Activated CD4-positive, alpha-beta T cell treated with anti-CD3 and anti-CD28 coated beads, Interleukin-2, amount 10 ng/mL, durations not matched to agents 7 days and 5 days (primary cell): Measurements from ENCODE around the gene PPP1R12A. TPM values are rescaled to one million over a fixed set of nuclear protein-coding genes. Genes with fewer than 3 reads are reported as not detected.
A peak's percentile ranks its signal among the peaks of the same experiment; 100 is the strongest.

Source experiments
- CTCF ChIA-PET: fragments of 350-600 bp; sonication (Branson Sonifier 250); formaldehyde crosslinking; loops from one replicate; lab custom pipeline; 2021; ENCODE audit warnings: antibody characterized with exemption; lab: Charles Lee
- POLR2A ChIA-PET: fragments of 350-600 bp; sonication (Branson Sonifier 250); formaldehyde crosslinking; loops from one replicate; lab custom pipeline; 2021; ENCODE audit warnings: antibody characterized with exemption; lab: Charles Lee
- DNase-seq: peaks from one replicate; pipeline ENCODE4 v3.0.0-alpha.2; 2020
- H3K27ac Mint-ChIP-seq: one replicate; pipeline ENCODE4 v1.8.0; 2021; ENCODE audit warnings: mild to moderate bottlenecking, moderate library complexity, mixed read lengths
- H3K27me3 Mint-ChIP-seq: one replicate; pipeline ENCODE4 v1.8.0; 2021; ENCODE audit warnings: mixed read lengths
- H3K36me3 Mint-ChIP-seq: one replicate; pipeline ENCODE4 v1.8.0; 2021; ENCODE audit warnings: low read depth, mixed read lengths
- H3K4me1 Mint-ChIP-seq: one replicate; pipeline ENCODE4 v1.8.0; 2021; ENCODE audit warnings: mixed read lengths
- H3K4me3 Mint-ChIP-seq: one replicate; pipeline ENCODE4 v1.8.0; 2021; ENCODE audit warnings: mild to moderate bottlenecking, moderate library complexity, mixed read lengths
- H3K9me3 Mint-ChIP-seq: one replicate; pipeline ENCODE4 v1.8.0; 2021; ENCODE audit warnings: mixed read lengths
- total RNA-seq, 2 experiments: library from RNA; stranded (reverse); gene quantifications; one replicate each; pipeline ENCODE4 v1.2.3, GENCODE V29; 2021

Gene PPP1R12A
- total RNA-seq, 2 experiments from 2014 or later: 89.4 to 124 TPM

DNA sequence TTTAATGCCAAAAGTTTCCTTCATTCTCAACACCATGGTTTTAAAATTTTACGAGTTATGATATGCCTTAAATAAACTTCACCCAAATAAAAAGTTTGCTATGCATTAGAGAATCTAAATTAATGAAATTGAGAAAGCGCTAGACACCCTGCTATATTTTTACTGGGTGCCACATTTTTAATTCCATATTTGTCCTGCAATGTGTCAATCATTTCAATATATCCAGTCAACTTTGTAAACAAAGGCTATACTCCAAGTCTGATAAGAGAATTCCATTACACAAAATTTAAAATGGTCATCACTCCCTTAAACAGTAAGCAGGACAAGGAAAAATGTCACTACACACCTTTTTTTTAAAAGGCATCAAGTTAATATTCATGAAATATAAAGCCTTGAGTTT lies 1.9 kb downstream of the PPP1R12A start:
- Mint-ChIP-seq H3K36me3 (peaks cover 13% of the 10 kb centered on the region), H3K4me3 (peak overlapping the region; percentile 97), H3K27ac (peak overlapping the region; percentile 97), H3K9me3 (no peaks in the 10 kb centered on the region), H3K4me1 (peaks cover 55% of the 10 kb centered on the region), H3K27me3 (no peaks in the 10 kb centered on the region)
- no peak for DNase-seq
- CTCF ChIA-PET: interaction anchor here (1.6 kb wide), 1 partner anchor 8 kb away, joined by 4 read pairs; no protein-coding TSS in a partner anchor
- POLR2A ChIA-PET: interaction anchor here (0.7 to 0.8 kb wide), 2 partner anchors 39 to 468 kb away, joined by 3 read pairs; no protein-coding TSS in a partner anchor

DNA sequence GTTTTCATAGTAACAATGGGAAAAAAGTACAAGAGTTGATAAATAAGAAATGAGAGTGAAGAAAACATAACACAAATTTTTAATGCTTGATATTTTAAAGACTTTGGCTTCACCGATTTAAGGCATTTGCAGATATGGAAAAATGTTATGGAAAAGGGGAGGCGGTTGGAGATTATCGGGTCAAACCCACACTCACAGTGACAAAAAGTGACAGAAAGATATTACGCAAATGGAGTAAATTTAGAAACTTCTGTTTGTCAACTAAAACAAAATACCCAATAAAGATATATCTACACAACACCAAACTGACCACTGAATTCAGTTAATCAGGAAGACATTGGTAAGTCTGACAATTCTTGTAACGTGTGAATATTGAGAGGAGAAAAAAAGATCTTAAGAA lies 2.5 kb downstream of the PPP1R12A start:
- Mint-ChIP-seq H3K4me1 (peaks cover 62% of the 10 kb centered on the region), H3K36me3 (peaks cover 13% of the 10 kb centered on the region), H3K27ac (no peak overlapping the region), H3K27me3 (no peaks in the 10 kb centered on the region), H3K9me3 (no peaks in the 10 kb centered on the region), H3K4me3 (peak overlapping the region; percentile 97)
- ChIA-PET POLR2A (no interaction called here), CTCF (no interaction called here)
- no peak for DNase-seq

DNA sequence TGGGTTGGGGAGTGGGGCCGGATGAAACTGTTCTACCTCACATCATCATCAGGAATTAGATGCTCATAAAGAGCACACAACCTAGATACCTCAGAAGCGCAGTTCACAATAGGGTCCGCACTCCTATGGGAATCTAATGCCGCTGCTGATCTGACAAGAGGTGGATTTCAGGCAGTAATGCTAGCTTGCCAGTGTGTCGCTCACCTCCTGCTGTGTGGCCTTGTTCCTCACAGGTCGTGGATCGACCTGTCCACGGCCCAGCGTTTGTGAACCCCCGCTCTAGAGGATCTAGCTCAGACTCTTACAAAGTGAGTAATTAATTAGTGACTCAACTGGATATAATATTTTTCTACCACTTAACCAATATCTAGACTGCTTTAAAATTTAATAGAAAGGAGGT lies 5.8 kb downstream of the PPP1R12A start:
- ChIA-PET POLR2A (no interaction called here), CTCF (no interaction called here)
- Mint-ChIP-seq H3K4me1 (peaks cover 55% of the 10 kb centered on the region), H3K36me3 (peaks cover 13% of the 10 kb centered on the region), H3K27me3 (no peaks in the 10 kb centered on the region), H3K4me3 (no peak overlapping the region), H3K9me3 (no peaks in the 10 kb centered on the region), H3K27ac (peak overlapping the region; percentile 41)
- DNase-seq: no peak

GRCh38 chr12:79927772-79928474 lies 7.0 kb downstream of the PPP1R12A start:
- Mint-ChIP-seq H3K36me3 (peaks cover 13% of the 10 kb centered on the region), H3K4me1 (peaks cover 51% of the 10 kb centered on the region), H3K9me3 (no peaks in the 10 kb centered on the region), H3K27ac (peak overlapping the region; percentile 41), H3K27me3 (no peaks in the 10 kb centered on the region), H3K4me3 (peak overlapping the region; percentile 33)
- DNase-seq: peak; percentile 75
- CTCF ChIA-PET: interaction anchor here (1.2 to 1.4 kb wide), 2 partner anchors 10 to 40 kb away, joined by 3 to 4 read pairs; no protein-coding TSS in a partner anchor
- POLR2A ChIA-PET: no interaction called here

DNA sequence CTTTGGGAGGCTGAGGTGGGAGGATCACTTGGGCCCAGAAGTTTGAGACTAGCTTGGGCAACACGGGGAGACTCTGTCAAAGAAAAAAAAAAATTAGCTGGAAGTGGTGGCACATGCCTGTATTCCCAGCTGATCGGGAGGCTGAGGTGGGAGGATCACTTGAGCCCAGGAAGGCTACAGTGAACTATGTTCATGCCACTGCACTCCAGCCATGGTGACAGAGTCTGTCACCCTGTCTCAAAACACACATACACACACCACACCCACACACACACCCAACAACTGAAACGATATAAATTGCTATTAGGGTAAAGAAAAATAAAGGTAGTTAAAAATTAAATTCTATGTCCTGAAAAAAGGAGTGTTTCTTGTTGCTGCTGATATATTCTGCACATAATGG lies 7.9 kb downstream of the PPP1R12A start:
- H3K27ac Mint-ChIP-seq: no peak overlapping the region

GRCh38 chr12:79925492-79925891 lies 9.4 kb downstream of the PPP1R12A start:
- H3K27ac Mint-ChIP-seq: no peak overlapping the region
- H3K9me3 Mint-ChIP-seq: no peaks in the 10 kb centered on the region
- POLR2A ChIA-PET: no interaction called here
- H3K36me3 Mint-ChIP-seq: peaks cover 7% of the 10 kb centered on the region
- H3K4me3 Mint-ChIP-seq: no peak overlapping the region
- no peaks in the 10 kb centered on the region for H3K27me3 Mint-ChIP-seq
- H3K4me1 Mint-ChIP-seq: peaks cover 38% of the 10 kb centered on the region
- DNase-seq: no peak
- CTCF ChIA-PET: interaction anchor here (1.0 kb wide), 1 partner anchor 9 kb away, joined by 4 read pairs; no protein-coding TSS in a partner anchor

More for the DNA sequence above, 7.9 kb downstream of the PPP1R12A start:
- no peaks in the 10 kb centered on the region for H3K27me3 Mint-ChIP-seq
- peaks cover 45% of the 10 kb centered on the region for H3K4me1 Mint-ChIP-seq
- CTCF ChIA-PET: interaction anchor here (1.4 kb wide), 1 partner anchor 39 kb away, joined by 4 read pairs; no protein-coding TSS in a partner anchor
- H3K9me3 Mint-ChIP-seq: no peaks in the 10 kb centered on the region
- H3K36me3 Mint-ChIP-seq: peaks cover 9% of the 10 kb centered on the region
- no peak overlapping the region for H3K4me3 Mint-ChIP-seq
- DNase-seq: no peak
- POLR2A ChIA-PET: no interaction called here

DNA sequence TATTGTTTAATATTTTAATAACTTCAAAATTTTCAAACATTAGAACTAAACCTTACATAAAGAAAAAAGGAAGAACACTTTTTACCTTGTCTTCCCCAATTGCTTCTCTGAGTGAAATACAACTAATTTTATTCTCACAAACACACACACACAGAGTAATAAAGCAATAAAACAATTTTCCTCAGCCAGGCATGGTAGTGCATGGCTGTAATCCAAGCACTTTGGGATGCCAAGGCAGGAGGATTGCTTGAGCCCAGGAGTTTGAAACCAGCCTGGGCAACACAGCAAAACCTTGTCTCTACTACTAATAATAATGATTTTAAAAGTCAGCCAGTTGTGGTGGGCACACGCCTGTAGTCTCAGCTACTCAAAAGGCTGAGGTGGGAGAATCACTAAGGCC lies 13.1 kb downstream of the PPP1R12A start:
- peaks cover 21% of the 10 kb centered on the region for H3K4me1 Mint-ChIP-seq
- no peak overlapping the region for H3K4me3 Mint-ChIP-seq
- no peak for DNase-seq
- H3K9me3 Mint-ChIP-seq: peaks cover 2% of the 10 kb centered on the region
- POLR2A ChIA-PET: no interaction called here
- no peak overlapping the region for H3K27ac Mint-ChIP-seq
- peaks cover 8% of the 10 kb centered on the region for H3K36me3 Mint-ChIP-seq
- CTCF ChIA-PET: no interaction called here
- H3K27me3 Mint-ChIP-seq: no peaks in the 10 kb centered on the region

GRCh38 chr12:79920421-79921238 lies 14.3 kb downstream of the PPP1R12A start:
- peaks cover 2% of the 10 kb centered on the region for H3K9me3 Mint-ChIP-seq
- H3K4me3 Mint-ChIP-seq: no peak overlapping the region
- no peak for DNase-seq
- POLR2A ChIA-PET: no interaction called here
- H3K4me1 Mint-ChIP-seq: peaks cover 30% of the 10 kb centered on the region
- CTCF ChIA-PET: interaction anchor here (0.6 kb wide), 1 partner anchor 51 kb away, joined by 3 read pairs; no protein-coding TSS in a partner anchor
- no peaks in the 10 kb centered on the region for H3K27me3 Mint-ChIP-seq
- peaks cover 12% of the 10 kb centered on the region for H3K36me3 Mint-ChIP-seq
- no peak overlapping the region for H3K27ac Mint-ChIP-seq

DNA sequence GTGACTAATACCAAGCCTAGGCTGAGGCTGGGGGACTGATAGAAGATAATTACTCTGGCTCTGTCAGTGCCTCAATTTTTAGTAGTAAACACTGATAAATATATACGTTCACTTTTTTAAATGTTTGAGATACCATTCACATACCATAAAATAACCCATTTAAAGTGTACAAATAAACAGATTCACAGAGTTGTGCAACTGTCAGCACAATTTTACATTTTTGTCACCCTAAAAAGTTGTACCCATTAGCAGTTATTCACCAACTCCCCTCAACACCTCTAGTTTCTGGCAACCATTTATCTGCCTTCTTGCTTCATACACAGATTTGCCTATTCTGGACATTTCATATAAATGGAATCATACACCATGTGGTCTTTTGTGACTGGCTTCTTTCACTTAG lies 15.1 kb downstream of the PPP1R12A start:
- no peak for DNase-seq
- H3K27me3 Mint-ChIP-seq: no peaks in the 10 kb centered on the region
- ChIA-PET POLR2A (no interaction called here), CTCF (interaction anchor here (0.6 kb wide), 1 partner anchor 68 kb away, joined by 3 read pairs; no protein-coding TSS in a partner anchor)
- no peak overlapping the region for H3K27ac Mint-ChIP-seq
- H3K4me1 Mint-ChIP-seq: peaks cover 28% of the 10 kb centered on the region
- H3K9me3 Mint-ChIP-seq: peaks cover 2% of the 10 kb centered on the region
- H3K4me3 Mint-ChIP-seq: no peak overlapping the region
- H3K36me3 Mint-ChIP-seq: peaks cover 12% of the 10 kb centered on the region

- peaks cover 2% of the 10 kb centered on the region for H3K9me3 Mint-ChIP-seq
- POLR2A ChIA-PET: no interaction called here
- CTCF ChIA-PET: no interaction called here
- DNase-seq: no peak
- H3K27me3 Mint-ChIP-seq: no peaks in the 10 kb centered on the region
- H3K36me3 Mint-ChIP-seq: peaks cover 8% of the 10 kb centered on the region
- H3K27ac Mint-ChIP-seq: no peak overlapping the region
- H3K4me1 Mint-ChIP-seq: peaks cover 31% of the 10 kb centered on the region
- no peak overlapping the region for H3K4me3 Mint-ChIP-seq
Measured at GRCh38 chr12:79916826-79917225, 18.1 kb downstream of the PPP1R12A start.

GRCh38 chr12:79911889-79912656 lies 22.8 kb downstream of the PPP1R12A start:
- H3K4me3 Mint-ChIP-seq: no peak overlapping the region
- no peak overlapping the region for H3K27ac Mint-ChIP-seq
- no peaks in the 10 kb centered on the region for H3K27me3 Mint-ChIP-seq
- H3K36me3 Mint-ChIP-seq: peaks cover 7% of the 10 kb centered on the region
- no peaks in the 10 kb centered on the region for H3K9me3 Mint-ChIP-seq
- POLR2A ChIA-PET: no interaction called here
- H3K4me1 Mint-ChIP-seq: peaks cover 21% of the 10 kb centered on the region
- DNase-seq: no peak
- CTCF ChIA-PET: no interaction called here

DNA sequence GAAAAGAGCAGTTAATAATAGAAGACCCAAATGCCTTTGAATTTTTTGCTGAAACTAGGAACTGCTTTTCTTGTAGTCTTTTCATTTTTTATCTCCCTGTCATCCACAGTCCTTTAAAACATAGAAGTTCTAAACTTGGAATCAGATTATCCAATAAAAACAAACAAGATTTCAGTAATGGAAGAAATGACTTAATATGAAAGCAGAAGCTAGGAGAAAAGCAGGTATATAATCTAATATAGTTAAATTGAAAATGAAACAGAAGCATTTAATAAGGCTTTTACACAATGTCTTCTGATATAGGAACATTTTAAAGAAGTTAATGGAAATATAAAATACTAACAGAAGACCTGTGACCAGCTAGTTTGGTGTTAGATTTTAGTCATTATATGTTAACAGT lies 26.5 kb downstream of the PPP1R12A start:
- Mint-ChIP-seq H3K36me3 (no peaks in the 10 kb centered on the region), H3K9me3 (no peaks in the 10 kb centered on the region), H3K27ac (no peak overlapping the region), H3K4me1 (peaks cover 8% of the 10 kb centered on the region), H3K4me3 (no peak overlapping the region), H3K27me3 (no peaks in the 10 kb centered on the region)
- no peak for DNase-seq
- POLR2A ChIA-PET: no interaction called here
- CTCF ChIA-PET: interaction anchor here (1.3 kb wide), 1 partner anchor 10 kb away, joined by 3 read pairs; no protein-coding TSS in a partner anchor
